ENCODE measurements around the gene MGAT4A. TPM values are rescaled to one million over a fixed set of nuclear protein-coding genes. Genes with fewer than 3 reads are reported as not detected.

The MGAT4A gene
- total RNA-seq, 1 donor from 2014 or later, result 12.2 TPM

- no peak overlapping the region for H3K27ac Mint-ChIP-seq (ENCODE audit: unreplicated experiment)
- TF ChIP-seq CTCF (conservative IDR thresholded peaks at IDR 0.05), result no peak
- H3K9me3 Mint-ChIP-seq, result no peaks in the 10 kb centered on the region
- H3K4me3 Mint-ChIP-seq, result no peak overlapping the region
- no peaks in the 10 kb centered on the region for H3K4me1 Mint-ChIP-seq
- no peak for DNase-seq (ENCODE audit: low read depth, low spot score)
- no peaks in the 10 kb centered on the region for H3K36me3 Mint-ChIP-seq (ENCODE audit: low read depth)
- H3K27me3 Mint-ChIP-seq (ENCODE audit: low read depth), result no peaks in the 10 kb centered on the region
Observed at GRCh38 chr2:98637401-98638147, 93.4 kb downstream of the MGAT4A start.

- Mint-ChIP-seq H3K27ac (ENCODE audit: unreplicated experiment) (peak overlapping the region; percentile 53), H3K4me1 (no peaks in the 10 kb centered on the region), H3K9me3 (no peaks in the 10 kb centered on the region), H3K27me3 (ENCODE audit: low read depth) (no peaks in the 10 kb centered on the region), H3K36me3 (ENCODE audit: low read depth) (no peaks in the 10 kb centered on the region), H3K4me3 (no peak overlapping the region)
- no peak for DNase-seq (ENCODE audit: low read depth, low spot score)
- TF ChIP-seq CTCF (conservative IDR thresholded peaks at IDR 0.05), result peak; percentile 53
Observed at GRCh38 chr2:98634406-98635092, 96.4 kb downstream of the MGAT4A start.

GRCh38 chr2:98632351-98632750, 98.6 kb downstream of the MGAT4A start:
- H3K36me3 Mint-ChIP-seq (ENCODE audit: low read depth), result no peaks in the 10 kb centered on the region
- no peak for DNase-seq (ENCODE audit: low read depth, low spot score)
- no peak overlapping the region for H3K27ac Mint-ChIP-seq (ENCODE audit: unreplicated experiment)
- H3K27me3 Mint-ChIP-seq (ENCODE audit: low read depth), result no peaks in the 10 kb centered on the region
- TF ChIP-seq CTCF (conservative IDR thresholded peaks at IDR 0.05), result no peak
- H3K4me3 Mint-ChIP-seq, result no peak overlapping the region
- no peaks in the 10 kb centered on the region for H3K4me1 Mint-ChIP-seq
- H3K9me3 Mint-ChIP-seq, result no peaks in the 10 kb centered on the region

- H3K27ac Mint-ChIP-seq (ENCODE audit: unreplicated experiment), result no peak overlapping the region
- no peak for DNase-seq (ENCODE audit: low read depth, low spot score)
- no peak for TF ChIP-seq CTCF (conservative IDR thresholded peaks at IDR 0.05)
- no peaks in the 10 kb centered on the region for H3K4me1 Mint-ChIP-seq
- H3K9me3 Mint-ChIP-seq, result no peaks in the 10 kb centered on the region
- no peak overlapping the region for H3K4me3 Mint-ChIP-seq
- no peaks in the 10 kb centered on the region for H3K36me3 Mint-ChIP-seq (ENCODE audit: low read depth)
- no peaks in the 10 kb centered on the region for H3K27me3 Mint-ChIP-seq (ENCODE audit: low read depth)
Observed at GRCh38 chr2:98623657-98624056, 107.3 kb downstream of the MGAT4A start.

- Mint-ChIP-seq H3K27me3 (ENCODE audit: low read depth) (no peaks in the 10 kb centered on the region), H3K9me3 (no peaks in the 10 kb centered on the region), H3K4me3 (no peak overlapping the region), H3K27ac (ENCODE audit: unreplicated experiment) (no peak overlapping the region), H3K4me1 (no peaks in the 10 kb centered on the region), H3K36me3 (ENCODE audit: low read depth) (peaks cover 22% of the 10 kb centered on the region)
- DNase-seq (ENCODE audit: low read depth, low spot score), result no peak
- no peak for TF ChIP-seq CTCF (conservative IDR thresholded peaks at IDR 0.05)
Observed at GRCh38 chr2:98617149-98617548, 113.8 kb downstream of the MGAT4A start.
